MV-4-11 (cell line): ENCODE measurements around the gene TTL.
"Not testable (repeated sequence)": the region's sequence is repeated elsewhere in the genome, so short reads cannot be mapped to it uniquely, and the experiment has no call there.

Source experiments
- DNase-seq: peaks from one replicate; lab custom pipeline; 2025; lab: John Stamatoyannopoulos, UW

The TTL gene

GRCh38 chr2:112474844-112475486 is 7.0 kb upstream of the TTL start:
- DNase-seq: no peak

GRCh38 chr2:112476434-112476833 is 5.5 kb upstream of the TTL start:
- DNase-seq: no peak

- DNase-seq: no peak
These were observed 1.4 kb upstream of the TTL start for GRCh38 chr2:112480530-112481049.

GRCh38 chr2:112481050-112481527 is 867 bp upstream of the TTL start:
- DNase-seq: peak; percentile 77

GRCh38 chr2:112482309-112483041 is 519 bp downstream of the TTL start:
- DNase-seq: peak; percentile 11

GRCh38 chr2:112483042-112483473 is 1.1 kb downstream of the TTL start:
- peak; percentile 23 for DNase-seq

- DNase-seq: no peak
These were observed 1.9 kb downstream of the TTL start for GRCh38 chr2:112483831-112484230.

- no peak for DNase-seq
These were observed 3.9 kb downstream of the TTL start for GRCh38 chr2:112485849-112486248.

- DNase-seq: no peak
These were observed 4.9 kb downstream of the TTL start for GRCh38 chr2:112486895-112487294.

GRCh38 chr2:112487444-112487961 is 5.5 kb downstream of the TTL start:
- DNase-seq: no peak

- DNase-seq: no peak
These were observed 6.2 kb downstream of the TTL start for GRCh38 chr2:112488201-112488600.

- DNase-seq: no peak
These were observed 10.0 kb downstream of the TTL start for GRCh38 chr2:112491946-112492345.

GRCh38 chr2:112493048-112493447 is 11.1 kb downstream of the TTL start:
- DNase-seq: no peak

GRCh38 chr2:112493858-112494648 is 12.1 kb downstream of the TTL start:
- no peak for DNase-seq

- DNase-seq: no peak
These were observed 12.9 kb downstream of the TTL start for GRCh38 chr2:112494828-112495227.

GRCh38 chr2:112495878-112496277 is 13.9 kb downstream of the TTL start:
- not testable (repeated sequence) for DNase-seq

- DNase-seq: peak; percentile 51
These were observed 19.0 kb downstream of the TTL start for GRCh38 chr2:112500850-112501484.

GRCh38 chr2:112509239-112509998 is 27.5 kb downstream of the TTL start:
- not testable (repeated sequence) for DNase-seq

GRCh38 chr2:112516801-112517200 is 34.8 kb downstream of the TTL start:
- DNase-seq: no peak

- DNase-seq: no peak
These were observed 36.9 kb downstream of the TTL start for GRCh38 chr2:112518807-112519206.

- no peak for DNase-seq
These were observed 37.5 kb downstream of the TTL start for GRCh38 chr2:112519506-112519905.
